ENCODE results near the gene PSENEN. TPM values are rescaled to one million over a fixed set of nuclear protein-coding genes. Genes with fewer than 3 reads are reported as not detected.

PSENEN gene
- total and polyA plus RNA-seq, 9 of the 15 experiments (the other 6 are each of a cell fraction or from before 2014, with no cell fraction given): 34.5 to 299 (median 61.1) TPM

- TF ChIP-seq ESRRA (IDR thresholded peaks at IDR 0.05; ENCODE audit: borderline replicate concordance, low read depth) (no peak), KAT7 (CRISPR knock-in tag; IDR thresholded peaks at IDR 0.05; ENCODE audit: borderline replicate concordance) (no peak), ARID4B (CRISPR knock-in tag; IDR thresholded peaks at IDR 0.05) (peak; percentile 88), ELK3 (CRISPR knock-in tag; IDR thresholded peaks at IDR 0.05) (no peak), SFPQ (IDR thresholded peaks at IDR 0.05; ENCODE audit: low read depth, low read length) (no peak), ZNF592 (IDR thresholded peaks at IDR 0.05) (no peak), DDX20 (tag; IDR thresholded peaks at IDR 0.05; ENCODE audit: low read depth) (no peak), CBFB (CRISPR knock-in tag; IDR thresholded peaks at IDR 0.05) (0 out of 2 replicates have a peak, but pooled peaks have one; percentile 40), PHB (CRISPR knock-in tag; IDR thresholded peaks at IDR 0.05) (no peak), ARID3B (CRISPR knock-in tag; IDR thresholded peaks at IDR 0.05; ENCODE audit: borderline replicate concordance) (no peak), ZNF347 (CRISPR knock-in tag; IDR thresholded peaks at IDR 0.05; ENCODE audit: low read depth) (no peak), MAFK (IDR thresholded peaks at IDR 0.05; ENCODE audit: low read length) (no peak), ZNF584 (CRISPR knock-in tag; IDR thresholded peaks at IDR 0.05; ENCODE audit: low read depth) (no peak)
Measured at GRCh38 chr19:35704218-35704617, 41.2 kb upstream of the PSENEN start, which contains the start of gene ZBTB32 (continued).
